Stomach (tissue), 4 donors: Measurements from ENCODE around the gene DSG4.

Experiments used
- POLR2A ChIP-seq, 4 donors: fragments of 450-650 bp; IDR thresholded peaks; one replicate each; pipeline ENCODE4 v1.6.1; 2016; ENCODE audit warnings: antibody characterized with exemption in 4 of 4, control low read depth in 2 of 4, mild to moderate bottlenecking in 1 of 4, moderate library complexity in 1 of 4
- TF ChIP-seq, protein P1 (sequence below), 7 experiments: fragments of 450-650 bp in 4 of 7; fragments of 200-600 bp in 3 of 7; sonication (generic) in 3 of 7; IDR thresholded peaks; one replicate each; pipeline ENCODE4 v1.5.1; 2016 to 2019; ENCODE audit warnings: antibody characterized with exemption in 7 of 7, control low read depth in 2 of 7, mild to moderate bottlenecking in 1 of 7

DNA sequence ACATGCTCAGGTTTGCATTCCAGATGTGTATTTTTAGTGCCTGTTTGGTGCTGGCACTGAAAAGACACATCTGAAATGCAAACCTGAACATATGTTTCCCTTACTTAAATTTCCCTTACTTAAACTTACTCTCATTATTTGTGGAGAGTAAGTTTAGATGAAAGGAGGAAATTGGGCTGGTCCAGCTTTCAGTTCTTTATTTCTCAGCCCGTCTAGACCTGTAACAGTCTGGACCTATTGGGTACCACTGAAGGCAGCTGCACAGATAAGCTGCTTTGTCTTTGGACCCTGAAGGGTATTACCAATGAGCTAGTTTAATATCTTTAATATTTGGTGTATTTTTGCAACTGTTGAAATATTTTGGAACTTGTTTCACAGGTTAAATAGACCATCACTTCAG lies 54.0 kb downstream of the DSG4 start:
- TF ChIP-seq, protein P1, sequence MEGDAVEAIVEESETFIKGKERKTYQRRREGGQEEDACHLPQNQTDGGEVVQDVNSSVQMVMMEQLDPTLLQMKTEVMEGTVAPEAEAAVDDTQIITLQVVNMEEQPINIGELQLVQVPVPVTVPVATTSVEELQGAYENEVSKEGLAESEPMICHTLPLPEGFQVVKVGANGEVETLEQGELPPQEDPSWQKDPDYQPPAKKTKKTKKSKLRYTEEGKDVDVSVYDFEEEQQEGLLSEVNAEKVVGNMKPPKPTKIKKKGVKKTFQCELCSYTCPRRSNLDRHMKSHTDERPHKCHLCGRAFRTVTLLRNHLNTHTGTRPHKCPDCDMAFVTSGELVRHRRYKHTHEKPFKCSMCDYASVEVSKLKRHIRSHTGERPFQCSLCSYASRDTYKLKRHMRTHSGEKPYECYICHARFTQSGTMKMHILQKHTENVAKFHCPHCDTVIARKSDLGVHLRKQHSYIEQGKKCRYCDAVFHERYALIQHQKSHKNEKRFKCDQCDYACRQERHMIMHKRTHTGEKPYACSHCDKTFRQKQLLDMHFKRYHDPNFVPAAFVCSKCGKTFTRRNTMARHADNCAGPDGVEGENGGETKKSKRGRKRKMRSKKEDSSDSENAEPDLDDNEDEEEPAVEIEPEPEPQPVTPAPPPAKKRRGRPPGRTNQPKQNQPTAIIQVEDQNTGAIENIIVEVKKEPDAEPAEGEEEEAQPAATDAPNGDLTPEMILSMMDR (IDR thresholded peaks at IDR 0.05) = no peak
- no peak for TF ChIP-seq POLR2A (IDR thresholded peaks at IDR 0.05)
